ENCODE measurements around the gene USP36.
"Not testable (repeated sequence)": the region's sequence is repeated elsewhere in the genome, so short reads cannot be mapped to it uniquely, and the experiment has no call there.

The USP36 gene

GRCh38 chr17:78793968-78794367 lies 46.6 kb downstream of the USP36 start:
- no peak for DNase-seq (ENCODE audit: low read depth in 2 of 3, low spot score in 1 of 3)

- no peak for DNase-seq (ENCODE audit: low read depth in 2 of 3, low spot score in 1 of 3)
Measured at GRCh38 chr17:78793415-78793814, 47.2 kb downstream of the USP36 start.

DNA sequence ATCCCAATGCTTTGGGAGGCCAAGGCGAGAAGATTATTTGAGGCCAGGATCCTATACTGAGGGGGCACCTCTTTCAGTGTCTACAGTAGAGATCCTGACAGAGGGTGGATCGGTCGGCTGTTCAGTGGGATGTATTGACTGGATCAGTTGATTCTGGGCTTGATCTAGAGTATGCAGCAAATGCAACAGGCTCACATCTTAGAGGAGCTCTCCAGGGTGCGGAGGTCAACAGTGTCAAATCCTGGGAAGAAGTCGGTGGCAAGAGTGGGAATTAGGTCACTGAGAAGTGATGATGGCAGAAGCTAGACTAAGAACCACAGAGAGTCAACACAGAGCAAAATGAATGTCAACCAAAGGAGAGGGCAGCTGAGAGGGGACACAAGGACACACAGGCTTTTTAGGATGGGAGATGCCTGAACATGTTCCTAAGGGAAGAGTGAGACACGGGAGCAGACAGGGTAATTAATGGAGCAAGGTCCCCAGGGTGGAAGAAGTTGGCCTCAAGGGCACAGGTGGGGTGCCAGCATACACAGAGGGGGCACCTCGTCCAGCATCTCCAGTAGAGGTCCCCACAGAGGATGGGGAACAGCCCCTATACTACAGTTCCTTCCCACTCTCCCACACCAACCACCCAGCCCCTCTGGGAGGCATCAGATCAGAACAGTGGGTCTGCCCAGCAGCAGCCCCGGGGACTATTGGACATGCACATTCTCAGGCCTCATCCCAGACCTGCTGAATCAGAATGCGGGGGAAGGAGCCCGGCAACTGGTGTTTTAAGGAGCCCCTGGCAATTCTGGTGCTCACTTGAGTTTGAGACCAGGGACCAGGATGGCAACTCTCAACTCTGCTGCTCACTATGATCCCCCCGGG lies 48.5 kb downstream of the USP36 start:
- no peak for DNase-seq (ENCODE audit: low read depth in 2 of 3, low spot score in 1 of 3)

DNA sequence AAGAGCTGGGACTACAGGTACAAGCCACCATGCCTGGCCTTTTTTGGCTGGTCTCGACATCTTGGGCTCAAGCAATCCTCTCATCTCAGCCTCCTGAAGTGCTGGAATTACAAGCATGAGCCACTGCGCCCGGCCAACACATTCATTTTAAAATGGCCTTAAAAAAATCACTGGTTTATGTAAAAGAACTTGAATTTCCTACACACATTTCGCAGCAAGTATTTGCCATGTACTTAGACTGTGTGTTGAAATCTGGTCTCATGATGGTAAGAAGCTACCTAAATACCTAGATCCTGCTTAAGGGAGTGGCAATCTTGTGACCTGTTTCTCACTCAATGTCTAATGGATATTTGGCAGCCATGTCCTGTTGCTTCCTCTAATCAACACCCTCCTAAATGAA lies 50.1 kb downstream of the USP36 start:
- no peak for DNase-seq (ENCODE audit: low read depth in 2 of 3, low spot score in 1 of 3)

DNA sequence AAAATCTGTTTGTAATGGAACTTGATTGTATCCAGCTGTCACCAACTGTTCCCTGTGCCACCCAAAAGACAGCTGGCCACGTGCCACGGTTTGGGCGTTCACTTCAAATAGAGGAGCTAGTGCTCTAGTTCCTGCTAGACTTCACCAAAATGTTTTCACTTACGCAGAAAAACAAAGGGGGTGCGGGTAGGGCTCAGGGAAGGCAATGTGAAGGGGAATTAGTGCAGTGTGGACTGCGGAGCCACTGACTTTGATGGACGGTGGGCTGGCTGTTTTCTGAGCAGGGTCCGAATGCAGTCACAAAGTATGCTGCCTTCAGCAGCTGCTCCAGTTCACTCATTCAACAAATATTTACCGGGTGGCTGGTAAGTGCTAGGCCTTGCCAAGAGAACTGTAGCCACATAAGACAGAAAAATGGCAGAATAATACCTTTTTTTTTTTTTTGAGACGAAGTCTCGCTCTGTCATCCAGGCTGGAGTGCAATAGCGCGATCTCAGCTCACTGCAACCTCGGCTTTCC lies 50.9 kb downstream of the USP36 start:
- DNase-seq (ENCODE audit: low read depth in 2 of 3, low spot score in 1 of 3), result no peak

DNA sequence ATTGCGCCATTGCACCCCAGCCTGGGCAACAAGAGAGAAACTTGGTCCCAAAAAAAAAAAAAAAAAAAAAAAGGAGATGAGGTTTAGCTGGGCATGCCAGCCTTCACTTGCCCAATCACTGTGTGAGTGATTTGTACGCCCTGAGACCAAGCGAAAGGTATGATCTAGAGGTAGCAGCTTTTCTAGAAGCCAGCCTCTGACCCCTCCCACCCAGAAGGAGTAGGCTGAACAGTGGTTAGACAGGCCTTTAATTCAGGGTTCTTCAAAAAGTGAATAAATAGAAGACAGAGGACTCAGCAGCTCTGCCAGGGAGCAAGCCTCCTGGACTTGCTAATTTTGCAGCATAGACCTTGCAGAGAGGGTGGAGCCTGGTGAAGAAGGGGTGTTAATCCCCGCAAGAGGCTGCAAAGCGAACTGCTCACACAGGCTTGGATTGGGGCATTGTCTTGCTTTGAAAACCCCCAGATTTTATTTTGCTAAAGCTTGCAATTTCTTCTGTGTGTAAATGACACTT lies 51.4 kb downstream of the USP36 start:
- DNase-seq (ENCODE audit: low read depth in 2 of 3, low spot score in 1 of 3), result no peak

DNA sequence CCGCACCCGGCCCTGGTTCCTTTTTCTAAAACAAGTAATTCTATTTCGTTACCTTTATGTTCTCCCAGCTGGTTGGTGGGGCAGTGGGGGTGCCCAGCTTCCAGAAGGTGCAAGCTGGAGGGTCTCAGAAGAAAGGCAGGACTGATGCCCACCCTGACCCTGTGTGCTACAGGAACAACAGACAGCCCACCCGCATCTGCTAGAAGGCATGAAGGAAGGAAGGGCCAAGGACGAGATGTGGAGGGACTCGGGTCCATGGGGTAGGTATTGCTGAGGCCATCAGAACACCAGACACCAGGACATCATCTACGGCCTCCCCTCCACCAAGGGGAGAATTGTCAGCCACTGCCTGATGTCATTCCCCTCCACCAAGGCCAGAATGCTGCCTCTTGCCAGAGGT lies 52.2 kb downstream of the USP36 start:
- DNase-seq (ENCODE audit: low read depth in 2 of 3, low spot score in 1 of 3), result no peak

DNA sequence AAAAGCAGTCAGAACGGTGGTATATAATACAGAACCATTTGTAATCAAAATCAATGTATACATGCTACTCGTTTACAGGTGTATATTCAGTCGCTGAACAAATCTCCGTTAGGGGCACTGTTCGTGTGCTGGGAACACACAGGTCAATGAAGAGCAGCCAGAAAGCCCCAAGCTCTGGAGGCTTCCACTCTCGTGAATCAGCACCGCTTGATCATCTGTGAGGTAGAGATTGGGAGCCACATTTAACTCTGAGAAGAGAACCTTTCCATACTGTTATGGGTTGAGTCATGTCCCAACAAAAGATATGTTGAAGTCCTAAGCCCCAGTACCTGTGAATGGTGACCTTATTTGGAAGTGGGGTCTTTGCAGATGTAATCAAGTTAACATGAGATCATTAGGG lies 53.2 kb downstream of the USP36 start:
- no peak for DNase-seq (ENCODE audit: low read depth in 2 of 3, low spot score in 1 of 3)

DNA sequence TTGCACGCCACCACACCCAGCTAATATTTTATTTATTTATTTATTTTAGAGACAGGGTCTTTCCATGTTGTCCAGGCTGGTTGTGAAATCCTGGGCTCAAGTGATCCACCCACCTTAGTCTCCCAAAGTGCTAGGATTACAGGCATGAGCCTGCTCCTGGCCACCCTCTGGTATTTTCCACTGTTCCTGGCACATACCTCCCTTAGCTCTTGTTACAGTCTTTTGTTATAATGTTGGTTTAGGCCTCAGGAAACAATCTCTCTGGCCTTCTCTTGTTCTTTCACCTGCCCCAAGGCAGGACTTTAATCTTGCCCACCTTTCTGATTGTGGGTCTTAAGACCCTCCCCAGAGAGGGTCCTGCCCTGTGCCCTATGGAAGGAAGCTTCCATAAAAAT lies 55.0 kb downstream of the USP36 start:
- no peak for DNase-seq (ENCODE audit: low read depth in 2 of 3, low spot score in 1 of 3)

DNA sequence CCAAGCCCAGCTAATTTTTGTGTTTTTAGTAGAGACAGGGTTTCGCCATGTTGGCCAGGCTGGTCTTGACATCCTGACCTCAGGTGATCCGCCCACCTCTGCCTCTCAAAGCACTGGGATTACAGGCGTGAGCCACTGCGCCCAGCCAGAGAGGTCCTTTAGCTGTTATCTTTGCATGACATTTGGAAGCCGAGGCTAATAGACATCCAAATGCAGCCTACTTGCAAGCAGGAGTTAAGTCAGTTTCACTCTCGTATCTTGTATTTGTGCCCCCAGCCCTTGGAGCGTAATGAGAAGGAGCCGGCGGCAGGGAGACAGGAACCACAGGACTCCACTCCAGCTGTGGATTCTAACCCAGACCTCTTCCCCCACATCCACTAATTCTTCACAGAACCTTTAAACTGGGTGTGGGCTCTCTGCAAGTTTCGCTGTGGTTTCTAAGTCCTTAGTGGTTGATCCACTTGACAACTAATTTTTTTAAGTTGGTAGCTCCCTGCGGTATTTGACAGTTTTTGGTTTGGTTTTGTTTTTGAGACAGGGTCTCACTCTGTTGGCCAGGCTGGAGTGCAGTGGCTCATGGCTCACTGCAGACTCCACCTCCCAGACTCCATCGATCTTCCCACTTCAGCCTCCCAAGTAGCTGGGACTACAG lies 55.5 kb downstream of the USP36 start:
- no peak for DNase-seq (ENCODE audit: low read depth in 2 of 3, low spot score in 1 of 3)

- no peak for DNase-seq (ENCODE audit: low read depth in 2 of 3, low spot score in 1 of 3)
Measured at GRCh38 chr17:78784352-78784751, 56.3 kb downstream of the USP36 start.

- DNase-seq (ENCODE audit: low read depth in 2 of 3, low spot score in 1 of 3), result no peak
Measured at GRCh38 chr17:78783711-78784324, 56.8 kb downstream of the USP36 start.

GRCh38 chr17:78781893-78782304 lies 58.7 kb downstream of the USP36 start, which contains the start of gene CYTH1:
Gene CYTH1, minus strand, starts transcription at chr17:78782273. Its CDS starts 50 bp downstream, at chr17:78782223.
- DNase-seq (ENCODE audit: low read depth in 2 of 3, low spot score in 1 of 3), result no peak

DNA sequence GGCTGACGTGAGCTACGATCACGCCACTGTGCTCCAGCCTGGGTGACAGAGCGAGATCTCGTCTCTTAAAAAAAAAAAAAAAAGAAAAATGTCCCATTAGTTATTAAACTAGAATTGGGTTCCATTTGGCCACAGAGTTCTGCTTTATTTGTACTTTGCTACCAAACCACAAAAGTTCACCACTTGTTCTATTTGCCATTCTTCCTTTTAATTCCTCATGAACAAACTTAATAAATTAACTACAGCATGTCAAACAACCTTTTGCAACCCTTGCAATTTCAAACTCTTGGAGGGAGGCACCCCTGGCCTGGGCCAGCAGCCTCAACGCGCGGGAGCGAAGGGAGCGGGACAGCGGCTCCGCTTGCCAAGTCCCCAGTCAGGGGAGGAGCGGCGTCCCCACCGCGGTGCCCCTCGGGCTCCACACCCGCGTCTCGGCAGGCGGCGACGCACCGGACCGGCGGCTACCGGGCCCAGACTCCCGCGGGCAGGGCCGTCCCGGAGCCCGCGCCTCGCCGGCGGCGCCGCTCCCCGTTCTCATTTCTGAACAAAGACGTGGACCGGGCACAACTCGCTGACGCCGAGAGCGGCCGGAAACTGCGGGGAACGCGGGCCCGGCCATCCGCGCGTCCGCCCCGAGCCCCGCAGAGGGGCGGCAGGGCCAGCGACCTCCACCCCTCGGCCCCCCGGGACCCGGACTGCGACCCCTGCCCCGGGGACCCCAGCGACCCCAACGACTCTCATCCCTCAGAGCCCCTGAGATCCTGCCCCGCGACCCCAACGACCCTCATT lies 59.3 kb downstream of the USP36 start:
- peak in 1 of 3 donors; percentile 42 for DNase-seq (ENCODE audit: low read depth in 2 of 3, low spot score in 1 of 3)

DNA sequence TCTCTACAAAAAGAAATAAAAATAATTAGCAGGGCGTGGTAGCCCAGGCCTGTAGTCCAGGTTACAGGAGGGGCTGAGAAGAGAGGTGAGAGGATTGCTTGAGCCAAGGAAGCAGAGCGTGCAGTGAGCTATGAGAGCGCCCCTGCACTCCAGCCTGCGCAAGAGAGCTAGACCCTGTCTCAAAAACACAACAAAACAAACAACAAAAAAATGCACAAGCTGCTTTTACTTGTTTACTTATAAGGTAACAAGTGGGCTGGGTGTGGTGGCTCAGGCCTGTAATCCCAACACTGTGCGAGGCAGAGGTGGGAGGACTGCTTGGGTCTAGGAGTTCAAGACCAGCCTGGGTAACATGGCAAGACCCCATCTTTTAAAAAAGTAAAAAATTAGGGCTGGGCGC lies 60.3 kb downstream of the USP36 start:
- DNase-seq (ENCODE audit: low read depth in 2 of 3, low spot score in 1 of 3), result no peak

- no peak for DNase-seq (ENCODE audit: low read depth in 2 of 3, low spot score in 1 of 3)
Measured at GRCh38 chr17:78779850-78780249, 60.8 kb downstream of the USP36 start.

DNA sequence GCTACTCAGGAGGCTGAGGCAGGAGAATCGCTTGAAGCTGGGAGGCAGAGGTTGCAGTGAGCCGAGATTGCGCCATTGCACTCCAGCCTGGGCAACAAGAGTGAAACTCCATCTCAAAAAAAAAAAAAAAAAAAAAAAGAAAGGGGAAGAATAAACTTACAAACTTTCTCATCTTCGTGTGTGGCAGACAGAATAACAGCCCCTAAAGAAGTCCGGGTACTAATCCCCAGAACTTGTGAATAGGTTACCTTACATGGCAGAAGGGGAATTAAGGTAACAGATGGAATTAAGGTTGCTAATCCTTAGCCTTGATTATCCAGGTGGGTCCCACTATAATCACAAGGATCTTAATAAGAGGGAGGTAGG lies 61.3 kb downstream of the USP36 start:
- DNase-seq (ENCODE audit: low read depth in 2 of 3, low spot score in 1 of 3), result not testable (repeated sequence)

- no peak for DNase-seq (ENCODE audit: low read depth in 2 of 3, low spot score in 1 of 3)
Measured at GRCh38 chr17:78777881-78778280, 62.7 kb downstream of the USP36 start.

DNA sequence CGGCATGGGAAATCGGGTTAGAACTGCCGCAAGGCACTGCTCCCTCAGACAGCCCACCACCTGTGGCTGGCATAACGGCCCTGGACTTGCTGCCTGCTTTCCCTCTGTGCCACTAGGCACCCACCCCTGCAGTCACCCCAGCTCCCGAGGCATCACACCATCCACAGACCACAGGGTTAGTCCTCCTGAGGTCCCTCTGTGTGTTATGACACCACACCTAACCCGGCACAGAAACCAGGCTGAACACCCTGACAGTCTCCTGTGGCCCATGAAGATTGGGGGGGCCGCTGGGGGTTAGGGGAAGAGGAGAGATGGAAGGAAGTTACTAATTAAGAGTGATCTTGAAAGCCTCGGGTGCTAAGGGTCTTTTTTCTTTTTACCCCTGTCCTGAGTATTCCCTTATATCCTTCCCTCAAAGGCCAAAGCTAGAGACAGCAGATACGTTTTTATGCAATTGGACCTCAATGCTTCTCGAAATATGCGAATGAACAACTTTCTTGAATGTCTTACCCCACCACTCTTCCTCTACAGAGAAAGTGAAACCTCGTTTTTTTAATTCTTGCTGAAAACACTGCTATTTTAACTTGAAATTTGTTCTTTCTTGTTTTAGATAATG lies 65.5 kb downstream of the USP36 start:
- DNase-seq (ENCODE audit: low read depth in 2 of 3, low spot score in 1 of 3), result peak in 2 of 3 donors; percentile 64 to 69

DNA sequence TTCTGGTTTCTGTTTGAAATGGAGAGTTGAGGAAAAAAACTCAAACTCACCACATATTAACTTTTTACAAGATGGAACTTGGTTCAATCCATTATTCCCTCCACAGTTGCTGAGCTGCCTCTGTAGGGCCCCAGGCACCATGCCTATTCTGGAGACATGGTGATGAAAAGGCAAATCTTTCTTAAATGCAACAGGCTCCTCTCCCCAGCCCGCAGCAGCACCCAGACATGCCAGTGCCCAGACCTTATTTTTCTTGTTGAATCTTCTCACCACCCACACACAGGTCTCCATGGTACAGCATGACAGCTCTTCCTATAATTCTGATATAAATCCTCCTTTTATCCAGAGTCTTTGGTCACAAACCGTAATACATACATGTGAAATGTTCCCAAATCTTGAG lies 66.2 kb downstream of the USP36 start:
- no peak for DNase-seq (ENCODE audit: low read depth in 2 of 3, low spot score in 1 of 3)

Measured in stimulated activated CD4-positive, alpha-beta T cell treated with anti-CD3 and anti-CD28 coated beads, Interleukin-12 subunit alpha, Interleukin-12 subunit beta, amount 100 ng/mL, for 48 hours (primary cell).